Natural killer cell (primary cell): ENCODE results near the gene UPK3A. TPM values are rescaled to one million over a fixed set of nuclear protein-coding genes. Genes with fewer than 3 reads are reported as not detected.

Source experiments
- ATAC-seq, 3 donors: fragments of 150-1000 bp in 2 of 3; fragments of 200-7000 bp in 1 of 3; cut with Tn5 transposase; 1 replicate in 1 of 3; 2 replicates in 2 of 3; pipeline ENCODE4 v1.10.0; 2021; ENCODE audit warnings: mild to moderate bottlenecking in 2 of 3, moderate library complexity in 2 of 3
- DNase-seq, 2 donors: peaks; one replicate each; pipeline versions ENCODE4 v3.0.0 to v3.0.0-alpha.2; 2013 to 2021; ENCODE audit warnings: mixed read lengths in 1 of 2
- H3K27ac ChIP-seq: one replicate; pipeline ENCODE4 v1.5.1; 2013; ENCODE audit warnings: mild to moderate bottlenecking, low read length
- H3K27me3 ChIP-seq: one replicate; pipeline ENCODE4 v1.6.1; 2013; ENCODE audit warnings: low read length; ENCODE audit not compliant: control insufficient read depth, insufficient read depth
- H3K36me3 ChIP-seq: one replicate; pipeline ENCODE4 v1.6.1; 2013; ENCODE audit warnings: low read length; ENCODE audit not compliant: control insufficient read depth, insufficient read depth
- H3K4me1 ChIP-seq: one replicate; pipeline ENCODE4 v1.6.1; 2013; ENCODE audit warnings: low read length; ENCODE audit not compliant: control insufficient read depth, insufficient read depth
- H3K4me3 ChIP-seq: one replicate; pipeline ENCODE4 v1.5.1; 2013; ENCODE audit warnings: low read length
- H3K9me3 ChIP-seq: one replicate; pipeline ENCODE4 v1.6.1; 2013; ENCODE audit warnings: low read length; ENCODE audit not compliant: control insufficient read depth, insufficient read depth
- H3K27ac Mint-ChIP-seq, 2 donors: one replicate each; pipeline ENCODE4 v1.8.0; 2022; ENCODE audit warnings: mild to moderate bottlenecking in 2 of 2, mixed read lengths in 2 of 2, moderate library complexity in 1 of 2
- H3K27me3 Mint-ChIP-seq, 2 donors: one replicate each; pipeline ENCODE4 v1.8.0; 2022; ENCODE audit warnings: low read depth in 2 of 2, mixed read lengths in 2 of 2
- H3K36me3 Mint-ChIP-seq: one replicate; pipeline ENCODE4 v1.8.0; 2022; ENCODE audit warnings: mixed read lengths
- H3K4me1 Mint-ChIP-seq, 2 donors: one replicate each; pipeline ENCODE4 v1.8.0; 2022; ENCODE audit warnings: mixed read lengths in 2 of 2
- H3K4me3 Mint-ChIP-seq: one replicate; pipeline ENCODE4 v1.8.0; 2022; ENCODE audit warnings: mild to moderate bottlenecking, moderate library complexity, mixed read lengths
- H3K9me3 Mint-ChIP-seq, 2 donors: one replicate each; pipeline ENCODE4 v1.8.0; 2022; ENCODE audit warnings: mixed read lengths in 2 of 2
- WGBS: methylation state at CpG from one replicate; pipeline ENCODE4 v1.1.7; 2013; ENCODE audit warnings: missing lambda C conversion rate; ENCODE audit not compliant: insufficient coverage; 5-methylcytosine and 5-hydroxymethylcytosine counted together
- intact Hi-C: fragments of 100-400 bp; cut with micrococcal nuclease; formaldehyde crosslinking; loops from one replicate; pipeline ENCODE4 v1.14.2; 2022
- total RNA-seq, 4 donors: library from RNA; stranded (reverse); fragments of 120-200 nt in 1 of 4; gene quantifications; one replicate each; pipeline versions ENCODE4 v1.2.3 to v1.2.4, GENCODE V29; 2013 to 2022
- TF ChIP-seq, protein P1 (sequence below): fragments of 200-600 bp; IDR thresholded peaks from one replicate; pipeline ENCODE4 v1.8.0; 2022; ENCODE audit warnings: antibody characterized with exemption

UPK3A gene
- total RNA-seq, 3 donors from 2014 or later (not counting 1 experiment from before 2014, with no cell fraction given) = 0.49 TPM; not detected in 2

DNA sequence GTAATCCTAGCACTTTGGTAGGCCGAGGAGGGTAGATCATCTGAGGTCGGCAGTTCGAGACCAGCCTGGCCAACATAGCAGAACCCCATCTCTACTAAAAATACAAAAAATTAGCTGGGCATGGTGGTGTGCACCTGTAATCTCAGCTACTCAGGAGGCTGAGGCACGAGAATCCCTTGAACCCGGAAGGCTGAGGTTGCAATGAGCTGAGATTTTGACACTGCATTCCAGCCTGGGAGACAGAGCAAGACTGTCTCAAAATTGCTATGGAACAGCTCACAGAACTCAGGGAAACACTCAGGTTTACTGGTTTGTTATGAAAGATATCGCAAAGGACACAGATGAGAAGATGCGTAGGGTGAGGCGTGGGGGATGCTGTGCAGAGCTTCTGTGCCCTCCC, 27.7 kb downstream of the UPK3A start:
- H3K4me1 ChIP-seq = peaks cover 32% of the 10 kb centered on the region

DNA sequence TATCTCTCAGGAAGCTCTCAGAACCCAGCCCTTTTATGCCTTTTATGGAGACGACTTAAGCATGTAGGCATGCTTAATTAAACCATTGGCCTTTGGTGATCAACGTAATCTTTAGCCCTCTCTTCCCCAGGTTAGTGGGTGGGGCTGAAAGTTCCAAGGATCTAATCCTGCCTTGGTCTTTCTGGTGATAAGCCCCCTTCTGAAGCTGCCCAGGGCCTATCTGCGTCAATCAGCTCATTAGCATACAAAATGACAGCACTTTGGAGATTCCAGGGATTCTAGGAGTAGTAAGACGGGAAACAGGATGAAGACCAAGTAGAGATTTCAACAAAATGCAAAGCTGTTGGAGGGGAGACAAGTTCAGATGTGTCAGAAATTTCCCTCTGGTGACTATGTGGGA, 28.1 kb downstream of the UPK3A start:
- Mint-ChIP-seq H3K27ac (peak overlapping the region in 1 of 2 donors; percentile 48), H3K36me3 (no peaks in the 10 kb centered on the region), H3K4me3 (no peak overlapping the region), H3K27me3 (no peaks in the 10 kb centered on the region), H3K9me3 (no peaks in the 10 kb centered on the region), H3K4me1 (peaks cover 25 to 33% of the 10 kb centered on the region in 2 donors)
- Histone ChIP-seq H3K4me1 (peaks cover 36% of the 10 kb centered on the region), H3K36me3 (no peaks in the 10 kb centered on the region), H3K27me3 (no peaks in the 10 kb centered on the region), H3K27ac (no peak overlapping the region), H3K9me3 (no peaks in the 10 kb centered on the region), H3K4me3 (no peak overlapping the region)
- ATAC-seq (no peak), DNase-seq (no peak)
- TF ChIP-seq, protein P1, sequence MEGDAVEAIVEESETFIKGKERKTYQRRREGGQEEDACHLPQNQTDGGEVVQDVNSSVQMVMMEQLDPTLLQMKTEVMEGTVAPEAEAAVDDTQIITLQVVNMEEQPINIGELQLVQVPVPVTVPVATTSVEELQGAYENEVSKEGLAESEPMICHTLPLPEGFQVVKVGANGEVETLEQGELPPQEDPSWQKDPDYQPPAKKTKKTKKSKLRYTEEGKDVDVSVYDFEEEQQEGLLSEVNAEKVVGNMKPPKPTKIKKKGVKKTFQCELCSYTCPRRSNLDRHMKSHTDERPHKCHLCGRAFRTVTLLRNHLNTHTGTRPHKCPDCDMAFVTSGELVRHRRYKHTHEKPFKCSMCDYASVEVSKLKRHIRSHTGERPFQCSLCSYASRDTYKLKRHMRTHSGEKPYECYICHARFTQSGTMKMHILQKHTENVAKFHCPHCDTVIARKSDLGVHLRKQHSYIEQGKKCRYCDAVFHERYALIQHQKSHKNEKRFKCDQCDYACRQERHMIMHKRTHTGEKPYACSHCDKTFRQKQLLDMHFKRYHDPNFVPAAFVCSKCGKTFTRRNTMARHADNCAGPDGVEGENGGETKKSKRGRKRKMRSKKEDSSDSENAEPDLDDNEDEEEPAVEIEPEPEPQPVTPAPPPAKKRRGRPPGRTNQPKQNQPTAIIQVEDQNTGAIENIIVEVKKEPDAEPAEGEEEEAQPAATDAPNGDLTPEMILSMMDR = no peak
- WGBS = 94% methylated on average over 4 of the region's 4 CpGs
- intact Hi-C loops = loop anchor here (10.0 kb wide), 1 partner anchor 972 kb away; no protein-coding TSS in a partner anchor

More for the DNA sequence above, 27.7 kb downstream of the UPK3A start:
- H3K4me3 Mint-ChIP-seq = no peak overlapping the region
- H3K4me3 ChIP-seq = no peak overlapping the region
- ATAC-seq = no peak
- H3K9me3 Mint-ChIP-seq = no peaks in the 10 kb centered on the region
- WGBS = 85% methylated on average over 8 of the region's 8 CpGs
- TF ChIP-seq, protein P1 = no peak
- no peak overlapping the region for H3K27ac ChIP-seq
- no peak for DNase-seq
- peak overlapping the region in 1 of 2 donors; percentile 89 for H3K27ac Mint-ChIP-seq
- H3K4me1 Mint-ChIP-seq = peaks cover 23 to 28% of the 10 kb centered on the region in 2 donors
- no peaks in the 10 kb centered on the region for H3K9me3 ChIP-seq
- intact Hi-C loops = loop anchor here (10.0 kb wide), 1 partner anchor 972 kb away; no protein-coding TSS in a partner anchor
- no peaks in the 10 kb centered on the region for H3K27me3 ChIP-seq
- no peaks in the 10 kb centered on the region for H3K27me3 Mint-ChIP-seq
- no peaks in the 10 kb centered on the region for H3K36me3 Mint-ChIP-seq
- no peaks in the 10 kb centered on the region for H3K36me3 ChIP-seq

DNA sequence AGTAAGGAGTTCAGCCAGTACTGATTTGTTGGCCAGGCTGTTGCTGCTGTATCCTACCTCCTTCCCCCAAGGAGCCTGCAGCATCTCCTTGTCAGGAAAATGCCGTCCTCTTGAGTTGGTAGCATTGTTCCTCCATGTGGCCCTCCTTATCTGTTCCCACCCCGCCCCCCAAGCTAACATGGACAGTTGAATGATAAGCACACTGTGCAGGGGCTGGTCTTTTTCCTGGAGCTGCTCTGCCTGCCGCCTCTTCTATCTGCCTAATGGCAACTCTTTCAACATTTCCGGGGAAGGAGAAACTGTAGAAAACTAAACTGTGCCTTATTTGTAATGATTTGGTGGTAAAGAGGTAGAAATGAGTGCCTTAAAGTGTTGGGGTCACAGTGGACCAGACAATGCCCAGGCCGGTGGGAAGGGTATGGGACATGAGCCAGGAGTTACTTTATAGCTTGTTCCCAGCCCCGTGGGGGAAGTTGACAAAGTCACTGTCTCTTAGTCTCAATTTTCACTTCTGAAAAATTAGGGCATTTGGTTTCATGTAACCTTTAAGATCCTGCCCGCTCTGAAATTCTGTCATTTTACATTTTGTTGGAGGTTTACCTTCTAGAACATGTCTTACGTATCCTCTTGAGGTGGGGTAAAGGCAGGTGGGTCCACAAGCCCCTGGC, 29.4 kb downstream of the UPK3A start:
- no peaks in the 10 kb centered on the region for H3K9me3 Mint-ChIP-seq
- no peaks in the 10 kb centered on the region for H3K36me3 Mint-ChIP-seq
- Histone ChIP-seq H3K27ac (no peak overlapping the region), H3K4me1 (peaks cover 40% of the 10 kb centered on the region), H3K27me3 (no peaks in the 10 kb centered on the region), H3K36me3 (no peaks in the 10 kb centered on the region), H3K9me3 (no peaks in the 10 kb centered on the region), H3K4me3 (no peak overlapping the region)
- no peaks in the 10 kb centered on the region for H3K27me3 Mint-ChIP-seq
- no peak for ATAC-seq
- H3K27ac Mint-ChIP-seq = peak overlapping the region in 1 of 2 donors; percentile 49
- peaks cover 31 to 39% of the 10 kb centered on the region in 2 donors for H3K4me1 Mint-ChIP-seq
- TF ChIP-seq, protein P1 = no peak
- intact Hi-C loops = loop anchor here (10.0 kb wide), 1 partner anchor 971 kb away; no protein-coding TSS in a partner anchor
- H3K4me3 Mint-ChIP-seq = no peak overlapping the region
- WGBS = 87% methylated on average over 8 of the region's 8 CpGs
- no peak for DNase-seq
